Upper lobe of right lung (tissue), 1 donor: ENCODE data around the gene CDC34. TPM values are rescaled to one million over a fixed set of nuclear protein-coding genes. Genes with fewer than 3 reads are reported as not detected.

Source experiments
- ATAC-seq: fragments of 200-7000 bp; cut with Tn5 transposase; one replicate; pipeline ENCODE4 v1.9.1; 2020; ENCODE audit warnings: mild to moderate bottlenecking, moderate library complexity
- DNase-seq: peaks from one replicate; pipeline ENCODE4 v3.0.0-alpha.2; 2020
- H3K27ac ChIP-seq: fragments of 200-600 bp; one replicate; pipeline ENCODE4 v1.8.0; 2022
- H3K27me3 ChIP-seq: fragments of 200-600 bp; one replicate; pipeline ENCODE4 v1.8.0; 2022; ENCODE audit warnings: mild to moderate bottlenecking
- H3K36me3 ChIP-seq: fragments of 200-600 bp; one replicate; pipeline ENCODE4 v1.8.0; 2022
- H3K4me1 ChIP-seq: fragments of 200-600 bp; one replicate; pipeline ENCODE4 v1.8.0; 2022
- H3K4me3 ChIP-seq: fragments of 200-600 bp; one replicate; pipeline ENCODE4 v1.8.0; 2022; ENCODE audit warnings: mild to moderate bottlenecking
- H3K9me3 ChIP-seq: fragments of 200-600 bp; one replicate; pipeline ENCODE4 v1.8.0; 2022
- CTCF ChIP-seq: fragments of 200-600 bp; IDR thresholded peaks from one replicate; pipeline ENCODE4 v1.8.0; 2022; ENCODE audit warnings: antibody characterized with exemption
- intact Hi-C: fragments of 100-400 bp; cut with DNase I; formaldehyde crosslinking; loops from one replicate; pipeline ENCODE4 v1.11.0; 2022
- total RNA-seq: library from RNA; stranded (reverse); fragmentation: NEBNext Ultra II Directional; extraction: Animal tissue kit (Norgen Biotek cat#: 25700); gene quantifications from one replicate; pipeline ENCODE4 v1.2.1, GENCODE V29; 2021
- donor health status: DM: no; HTN: yes; CAD: no; lungs with severe emphysema.

The CDC34 gene
- total RNA-seq, 1 donor from 2014 or later = 40.9 TPM

GRCh38 chr19:536031-536880 is 4.7 kb downstream of the CDC34 start:
- ATAC-seq = no peak
- H3K27ac ChIP-seq = no peak overlapping the region

GRCh38 chr19:536881-537404 is 5.4 kb downstream of the CDC34 start:
- peaks cover 42% of the 10 kb centered on the region for H3K36me3 ChIP-seq
- DNase-seq (no peak), ATAC-seq (no peak)
- H3K27me3 ChIP-seq = no peaks in the 10 kb centered on the region
- peaks cover 18% of the 10 kb centered on the region for H3K4me1 ChIP-seq
- intact Hi-C loops = no loop called here
- no peak for TF ChIP-seq CTCF
- no peak overlapping the region for H3K27ac ChIP-seq
- no peak overlapping the region for H3K4me3 ChIP-seq
- no peaks in the 10 kb centered on the region for H3K9me3 ChIP-seq

More at GRCh38 chr19:536031-536880, 4.7 kb downstream of the CDC34 start:
- intact Hi-C loops = no loop called here
- no peak for TF ChIP-seq CTCF
- Histone ChIP-seq H3K4me3 (no peak overlapping the region), H3K9me3 (no peaks in the 10 kb centered on the region), H3K27me3 (no peaks in the 10 kb centered on the region), H3K4me1 (peaks cover 18% of the 10 kb centered on the region), H3K36me3 (peaks cover 36% of the 10 kb centered on the region)
- no peak for DNase-seq

- H3K4me1 ChIP-seq = peaks cover 10% of the 10 kb centered on the region
- DNase-seq (no peak), ATAC-seq (no peak)
- peaks cover 49% of the 10 kb centered on the region for H3K36me3 ChIP-seq
- no peaks in the 10 kb centered on the region for H3K27me3 ChIP-seq
- H3K9me3 ChIP-seq = no peaks in the 10 kb centered on the region
- H3K27ac ChIP-seq = no peak overlapping the region
- intact Hi-C loops = no loop called here
- TF ChIP-seq CTCF = no peak
- no peak overlapping the region for H3K4me3 ChIP-seq
Measured at GRCh38 chr19:538641-539428, 7.3 kb downstream of the CDC34 start.

- no peak for DNase-seq
- Histone ChIP-seq H3K4me3 (no peak overlapping the region), H3K36me3 (peaks cover 49% of the 10 kb centered on the region), H3K4me1 (peaks cover 7% of the 10 kb centered on the region), H3K27ac (no peak overlapping the region), H3K27me3 (no peaks in the 10 kb centered on the region), H3K9me3 (no peaks in the 10 kb centered on the region)
- TF ChIP-seq CTCF = no peak
- no peak for ATAC-seq
- intact Hi-C loops = no loop called here
Measured at GRCh38 chr19:539429-540030, 8.0 kb downstream of the CDC34 start.

GRCh38 chr19:540867-541637 is 9.5 kb downstream of the CDC34 start:
- no peak for TF ChIP-seq CTCF
- no peak for DNase-seq
- ATAC-seq = no peak
- intact Hi-C loops = no loop called here
- H3K9me3 ChIP-seq = no peaks in the 10 kb centered on the region
- H3K27me3 ChIP-seq = no peaks in the 10 kb centered on the region
- H3K27ac ChIP-seq = no peak overlapping the region
- no peaks in the 10 kb centered on the region for H3K4me1 ChIP-seq
- no peak overlapping the region for H3K4me3 ChIP-seq
- H3K36me3 ChIP-seq = peaks cover 49% of the 10 kb centered on the region
